K562 (cell line): ENCODE results near the gene TIPARP.

ENCODE experiments used
- HNRNPH1 ChIP-seq: fragments of 200-400 bp; formaldehyde crosslinking; optimal IDR thresholded peaks from 2 replicates; pipeline ENCODE3; 2017; ENCODE audit warnings: low read depth, mild to moderate bottlenecking, low read length, moderate library complexity
- MTA3 ChIP-seq: fragments of 450-650 bp; formaldehyde crosslinking; IDR thresholded peaks from 2 replicates; pipeline ENCODE4 v1.6.1; 2017; ENCODE audit warnings: mild to moderate bottlenecking, borderline replicate concordance
- NR3C1 ChIP-seq: sonication (generic); formaldehyde crosslinking; IDR thresholded peaks from 2 replicates; pipeline ENCODE4 v1.8.1; 2022; ENCODE audit warnings: missing genetic modification reagents
- POLR2A ChIP-seq: fragments of 450-650 bp; conservative IDR thresholded peaks from 2 replicates; pipeline ENCODE4 v1.6.1; 2016
- SMC3 ChIP-seq: conservative IDR thresholded peaks from 2 replicates; pipeline ENCODE4 v1.6.1; 2011; ENCODE audit warnings: low read depth, low read length, improper control_type of control experiment; ENCODE audit not compliant: insufficient read depth
- ZNF24 ChIP-seq: fragments of 450-650 bp; IDR thresholded peaks from 2 replicates; pipeline ENCODE4 v1.6.1; 2016
- TF ChIP-seq, protein P1 (sequence below): sonication (generic); formaldehyde crosslinking; IDR thresholded peaks from 2 replicates; pipeline ENCODE4 v1.8.1; 2023; ENCODE audit warnings: mild to moderate bottlenecking, missing genetic modification reagents

- TF ChIP-seq ZNF24 (no peak), MTA3 (no peak), SMC3 (no peak), POLR2A (no peak), HNRNPH1 (no peak), NR3C1 (no peak)
- TF ChIP-seq, protein P1, sequence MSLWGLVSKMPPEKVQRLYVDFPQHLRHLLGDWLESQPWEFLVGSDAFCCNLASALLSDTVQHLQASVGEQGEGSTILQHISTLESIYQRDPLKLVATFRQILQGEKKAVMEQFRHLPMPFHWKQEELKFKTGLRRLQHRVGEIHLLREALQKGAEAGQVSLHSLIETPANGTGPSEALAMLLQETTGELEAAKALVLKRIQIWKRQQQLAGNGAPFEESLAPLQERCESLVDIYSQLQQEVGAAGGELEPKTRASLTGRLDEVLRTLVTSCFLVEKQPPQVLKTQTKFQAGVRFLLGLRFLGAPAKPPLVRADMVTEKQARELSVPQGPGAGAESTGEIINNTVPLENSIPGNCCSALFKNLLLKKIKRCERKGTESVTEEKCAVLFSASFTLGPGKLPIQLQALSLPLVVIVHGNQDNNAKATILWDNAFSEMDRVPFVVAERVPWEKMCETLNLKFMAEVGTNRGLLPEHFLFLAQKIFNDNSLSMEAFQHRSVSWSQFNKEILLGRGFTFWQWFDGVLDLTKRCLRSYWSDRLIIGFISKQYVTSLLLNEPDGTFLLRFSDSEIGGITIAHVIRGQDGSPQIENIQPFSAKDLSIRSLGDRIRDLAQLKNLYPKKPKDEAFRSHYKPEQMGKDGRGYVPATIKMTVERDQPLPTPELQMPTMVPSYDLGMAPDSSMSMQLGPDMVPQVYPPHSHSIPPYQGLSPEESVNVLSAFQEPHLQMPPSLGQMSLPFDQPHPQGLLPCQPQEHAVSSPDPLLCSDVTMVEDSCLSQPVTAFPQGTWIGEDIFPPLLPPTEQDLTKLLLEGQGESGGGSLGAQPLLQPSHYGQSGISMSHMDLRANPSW (CRISPR knock-in tag), result no peak
These were observed 44.2 kb upstream of the TIPARP start for GRCh38 chr3:156630081-156630772.
